ENCODE results near the gene EFCAB6.

EFCAB6 gene

DNA sequence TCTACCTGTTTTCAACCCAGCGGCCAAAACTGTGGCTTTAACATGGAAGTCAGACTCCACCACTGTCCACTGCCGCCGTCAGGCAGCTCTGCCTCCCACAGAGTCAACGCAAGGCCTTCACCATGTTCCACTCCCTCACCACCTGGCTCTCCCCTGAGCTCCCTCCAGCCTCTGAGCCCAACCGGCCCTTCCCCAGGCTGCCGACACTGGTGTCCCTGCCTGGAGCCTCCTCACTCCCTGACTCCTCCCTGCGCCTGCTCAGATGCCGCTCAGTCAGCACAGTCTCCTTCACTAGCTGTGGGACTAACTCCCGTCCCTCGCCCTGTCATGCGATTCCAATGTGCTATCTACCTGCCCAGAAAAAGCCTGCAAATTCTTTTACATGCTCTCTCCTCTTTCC is 33.9 kb upstream of the EFCAB6 start:
- no peak for DNase-seq

DNA sequence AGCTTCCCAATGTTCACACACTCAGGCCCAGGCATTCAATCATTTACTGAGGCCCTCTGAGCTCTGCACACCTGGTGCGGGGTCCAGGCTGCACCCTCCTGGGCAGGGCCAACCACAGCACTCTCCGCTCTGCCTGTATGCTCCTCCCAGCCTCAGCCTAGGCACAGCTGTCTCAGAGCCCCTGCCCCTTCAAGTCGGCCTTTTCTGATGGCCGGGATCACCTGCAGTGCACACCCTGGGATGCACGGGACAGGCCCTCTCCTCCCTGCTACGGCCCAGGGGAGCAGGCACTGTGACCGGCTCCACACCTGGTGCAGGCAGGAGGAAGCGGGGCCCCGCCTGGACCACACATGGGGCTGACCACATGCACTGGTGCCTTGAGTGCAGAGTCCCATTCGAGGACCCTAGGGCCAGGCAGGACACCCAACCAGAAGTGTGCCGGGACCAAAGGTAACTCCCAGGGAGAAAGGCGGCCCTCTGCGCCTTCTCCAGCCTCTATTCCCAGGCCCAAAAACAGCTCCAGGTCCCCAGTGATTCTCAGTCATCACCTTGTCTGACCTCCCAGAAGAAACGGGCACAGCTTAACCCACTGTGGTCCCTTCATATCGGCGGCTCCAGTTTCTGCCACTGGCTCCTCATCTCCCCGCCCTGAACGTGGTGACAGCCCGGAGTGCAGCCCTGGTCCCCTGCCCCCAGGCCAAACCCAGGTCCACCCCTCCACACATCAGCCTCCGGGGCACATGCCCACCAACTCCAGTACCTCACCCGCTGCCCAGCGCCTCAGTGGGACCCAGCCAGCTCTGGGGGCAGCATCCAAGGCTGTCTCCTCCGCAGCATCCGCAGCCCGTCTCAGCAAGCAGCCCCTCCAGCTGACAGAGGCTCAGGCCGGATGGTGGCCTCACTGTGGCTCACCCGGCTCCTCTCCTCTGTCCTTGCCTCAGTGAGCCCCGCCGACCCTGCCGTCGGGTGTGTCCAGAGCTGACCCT is 32.7 kb upstream of the EFCAB6 start:
- DNase-seq: no peak

DNA sequence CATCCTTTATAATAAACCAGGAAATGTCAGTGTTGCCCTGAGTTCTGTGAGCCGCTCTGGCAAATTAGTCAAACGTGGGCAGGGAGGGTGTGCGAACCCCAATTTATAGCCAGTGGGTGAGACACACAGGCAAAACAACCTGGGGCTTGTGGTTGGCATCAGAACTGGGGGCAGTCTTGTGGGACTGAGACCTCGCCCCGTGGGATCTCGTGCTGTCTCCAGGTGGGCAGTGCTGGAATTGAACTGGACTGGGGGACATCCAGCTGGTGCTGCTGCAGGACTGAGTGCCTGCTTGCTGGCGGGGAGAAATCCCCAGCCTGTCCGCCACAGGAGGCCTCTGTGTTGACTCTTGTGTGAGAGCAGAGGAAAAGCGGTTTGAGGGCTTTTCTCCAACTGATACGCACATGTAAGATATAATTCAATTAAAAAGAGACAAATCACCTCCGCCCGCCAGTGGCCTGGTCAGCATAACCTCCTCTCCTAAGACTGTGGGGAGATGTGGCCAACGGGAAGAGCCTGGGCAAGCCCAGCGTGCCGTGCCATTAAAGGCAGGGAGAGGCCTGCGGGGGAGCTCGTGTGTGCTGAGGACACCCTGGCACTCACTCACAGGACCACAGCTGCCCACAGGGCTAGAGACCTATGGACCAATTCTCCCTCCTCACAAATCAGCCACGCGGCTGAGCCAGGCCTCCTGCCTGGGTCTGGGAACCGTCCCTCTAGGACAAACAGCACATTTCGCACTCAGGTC is 31.9 kb upstream of the EFCAB6 start:
- DNase-seq: no peak

DNA sequence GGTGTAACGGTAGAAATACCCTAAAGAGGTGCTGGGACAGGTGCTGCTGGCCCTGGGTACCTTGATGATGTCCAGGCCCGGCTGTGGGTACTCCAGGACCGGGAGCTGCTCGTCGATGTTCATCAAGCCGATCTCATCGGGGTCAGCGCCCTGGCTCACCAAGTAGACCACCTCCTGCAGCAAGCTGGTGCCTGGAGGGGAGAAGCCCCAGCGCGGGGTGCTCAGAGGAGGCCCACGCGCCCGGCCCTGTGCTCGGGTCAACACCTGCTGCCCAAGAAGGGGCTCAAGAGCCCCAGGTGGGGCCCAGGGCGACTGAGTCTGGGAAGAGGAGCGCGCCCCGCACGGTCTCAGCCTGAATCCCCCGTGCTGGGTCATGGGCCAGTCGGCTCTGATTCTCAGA is 29.6 kb upstream of the EFCAB6 start:
- no peak for DNase-seq

DNA sequence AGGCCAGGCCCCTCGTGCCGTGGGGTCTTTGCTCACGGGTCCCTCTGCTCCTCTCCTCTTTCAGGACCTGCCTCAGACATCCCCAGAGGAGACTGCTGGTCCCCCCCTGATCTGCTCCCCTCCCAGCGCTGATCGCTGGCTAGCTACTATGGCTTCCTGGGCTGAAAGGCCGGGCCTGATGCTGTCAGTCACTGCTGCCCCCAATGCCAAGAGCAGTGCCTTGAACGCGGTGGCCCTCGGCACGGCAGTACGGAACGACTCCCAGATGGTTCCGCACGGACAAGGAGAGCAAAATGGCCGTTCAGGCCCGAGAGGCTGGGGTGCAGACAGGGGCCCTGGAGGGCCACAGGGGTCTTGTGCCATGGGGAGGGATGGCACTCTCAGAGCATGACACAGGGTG is 28.7 kb upstream of the EFCAB6 start:
- no peak for DNase-seq

DNA sequence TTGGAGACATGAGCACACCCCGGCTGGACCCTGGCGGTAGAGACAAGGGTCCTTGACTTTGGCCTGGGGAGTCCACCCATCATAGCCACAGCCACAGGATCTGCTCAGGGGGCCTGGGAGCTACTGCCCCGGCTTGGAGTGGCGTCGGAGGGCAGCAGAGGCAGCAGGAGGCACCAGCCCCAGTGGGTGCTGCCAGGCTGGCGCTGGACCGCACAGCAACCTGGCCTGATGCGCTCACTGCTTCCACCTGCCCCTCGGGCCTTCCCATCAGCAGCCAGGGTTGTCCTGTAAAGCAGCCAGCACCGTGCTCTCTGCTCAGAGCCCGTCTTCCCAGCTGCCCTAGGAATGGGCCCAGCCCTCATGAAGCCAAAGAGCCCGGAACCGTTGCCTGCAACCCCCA is 28.3 kb upstream of the EFCAB6 start:
- no peak for DNase-seq

DNA sequence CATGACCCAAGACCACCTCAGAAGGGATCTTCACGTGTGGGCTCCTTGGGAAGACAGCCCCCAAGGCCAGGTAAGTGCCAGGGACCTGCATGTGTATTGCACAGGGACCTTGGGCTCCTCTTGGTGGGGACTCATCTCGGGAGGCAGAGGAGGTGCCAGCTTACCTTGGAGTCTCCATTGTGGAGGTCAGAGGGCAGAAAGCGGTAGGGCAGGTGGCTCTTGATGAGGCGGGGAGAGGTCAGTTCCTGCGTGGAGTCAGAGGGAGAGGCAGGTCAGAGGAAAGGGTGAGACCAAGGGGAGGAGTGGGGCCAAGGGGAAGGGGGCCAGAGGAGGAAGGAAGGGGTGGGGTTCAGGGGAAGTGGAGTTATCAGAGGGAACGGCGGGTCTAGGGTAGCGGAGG is 27.7 kb upstream of the EFCAB6 start:
- DNase-seq: no peak

DNA sequence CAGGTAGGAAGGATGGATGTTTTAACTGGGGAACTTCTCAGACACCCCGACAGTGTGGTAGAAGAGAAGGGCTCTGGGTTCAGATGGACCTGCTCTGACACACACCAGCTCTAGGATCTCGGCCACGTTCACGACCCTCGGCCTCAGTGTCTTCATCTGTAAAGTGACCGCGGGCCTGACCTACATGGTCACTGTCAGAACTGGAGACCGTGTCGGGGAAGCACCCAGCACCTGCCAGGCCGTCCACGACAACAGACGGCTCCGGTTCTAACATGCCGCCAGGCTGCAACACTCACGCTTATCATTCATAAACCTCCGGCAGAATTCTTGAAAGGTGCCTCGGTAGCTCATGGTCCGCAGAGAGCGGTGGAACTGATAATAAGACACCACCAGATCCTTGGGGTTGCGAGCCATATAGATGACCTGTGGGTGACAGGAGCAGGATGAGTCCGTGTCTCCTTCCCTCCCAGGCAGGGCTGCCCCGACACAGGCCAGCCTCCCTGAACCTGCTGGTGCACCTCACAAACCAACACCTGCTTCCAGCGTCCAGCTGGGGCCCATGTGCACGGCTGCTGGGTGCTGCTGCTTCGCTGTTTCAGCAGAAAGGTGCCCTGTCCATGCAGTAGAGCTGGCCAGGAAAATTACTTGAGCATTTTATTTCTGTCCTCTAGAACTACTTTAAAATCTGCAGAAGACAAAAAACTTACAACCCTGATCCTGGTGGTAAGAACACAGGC is 26.6 kb upstream of the EFCAB6 start:
- DNase-seq: no peak

DNA sequence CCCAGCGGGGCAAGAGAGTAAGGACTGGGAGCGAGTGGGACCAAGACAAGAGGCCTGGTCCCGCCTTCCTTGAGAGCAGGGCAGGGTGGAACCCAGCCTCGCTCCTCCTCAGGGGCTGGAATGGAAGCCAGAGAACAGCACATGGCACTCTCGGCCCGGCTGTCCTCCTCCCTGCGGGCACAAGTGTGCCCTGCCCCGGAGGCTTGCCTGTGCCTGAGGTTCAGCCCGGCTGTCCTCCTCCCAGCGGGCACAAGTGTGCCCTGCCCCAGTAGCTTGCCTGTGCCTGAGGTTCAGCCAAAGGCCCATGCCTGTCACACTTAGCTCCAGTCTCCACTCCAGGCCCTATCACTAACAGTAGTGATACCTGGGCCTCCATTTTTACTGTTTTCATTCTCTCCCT is 26.1 kb upstream of the EFCAB6 start:
- no peak for DNase-seq

DNA sequence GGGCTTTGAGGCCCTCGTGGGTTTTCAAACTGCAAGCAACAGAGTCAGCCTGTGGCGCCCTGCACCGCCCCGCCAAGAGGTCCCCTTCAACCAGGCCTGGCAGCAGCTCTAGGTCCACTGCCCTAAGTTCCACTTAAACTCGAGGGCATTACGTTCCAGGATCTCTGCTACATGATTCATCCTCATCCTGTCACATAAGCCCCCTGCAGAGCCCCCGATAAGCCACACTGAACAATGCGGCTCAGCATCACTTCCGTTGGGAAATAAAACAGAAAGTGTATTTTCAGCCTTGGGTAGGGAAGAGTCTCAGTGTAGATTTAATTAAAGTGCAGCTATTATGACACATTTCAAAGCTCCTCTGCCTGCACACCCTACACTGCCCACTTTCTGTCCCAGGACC is 25.6 kb upstream of the EFCAB6 start:
- no peak for DNase-seq

DNA sequence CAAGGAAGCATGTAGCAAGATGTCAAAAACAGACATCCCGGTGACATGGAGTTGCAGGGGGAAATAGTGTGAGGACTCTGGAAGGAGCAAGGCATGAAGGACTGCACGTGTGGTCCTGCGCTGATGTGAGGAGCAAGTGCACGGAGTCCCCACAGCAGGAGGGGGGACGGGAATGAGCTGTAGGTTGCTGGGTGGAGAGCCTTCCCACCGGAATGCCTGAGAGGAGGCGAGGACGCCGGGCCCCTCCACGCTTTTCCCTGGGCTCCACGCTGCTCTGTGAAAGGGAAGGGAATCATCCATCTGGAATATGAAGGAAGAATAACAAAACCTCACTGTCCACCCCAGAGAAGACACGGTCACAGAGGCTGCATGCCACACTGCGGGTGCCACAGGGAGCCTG is 23.6 kb upstream of the EFCAB6 start:
- no peak for DNase-seq

DNA sequence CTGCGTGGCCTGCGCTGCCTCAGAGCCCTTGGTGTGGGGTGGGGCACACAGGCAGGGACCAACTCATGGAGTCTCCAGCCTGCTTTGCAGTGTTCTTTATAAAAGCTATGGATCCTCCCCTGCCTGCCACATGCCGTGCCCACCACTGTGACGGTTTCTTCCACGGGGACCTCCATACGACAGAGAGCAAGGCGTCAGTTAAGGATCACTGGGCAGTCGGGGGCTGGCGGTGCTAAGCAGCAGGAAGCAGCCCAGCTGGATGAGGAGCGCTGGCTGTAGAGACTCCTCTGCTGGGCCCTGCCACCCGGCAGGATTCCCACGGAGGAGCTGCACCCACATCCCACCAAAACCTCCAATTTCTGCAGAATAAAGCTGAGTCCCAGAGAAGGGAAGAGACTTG is 23.1 kb upstream of the EFCAB6 start:
- no peak for DNase-seq

DNA sequence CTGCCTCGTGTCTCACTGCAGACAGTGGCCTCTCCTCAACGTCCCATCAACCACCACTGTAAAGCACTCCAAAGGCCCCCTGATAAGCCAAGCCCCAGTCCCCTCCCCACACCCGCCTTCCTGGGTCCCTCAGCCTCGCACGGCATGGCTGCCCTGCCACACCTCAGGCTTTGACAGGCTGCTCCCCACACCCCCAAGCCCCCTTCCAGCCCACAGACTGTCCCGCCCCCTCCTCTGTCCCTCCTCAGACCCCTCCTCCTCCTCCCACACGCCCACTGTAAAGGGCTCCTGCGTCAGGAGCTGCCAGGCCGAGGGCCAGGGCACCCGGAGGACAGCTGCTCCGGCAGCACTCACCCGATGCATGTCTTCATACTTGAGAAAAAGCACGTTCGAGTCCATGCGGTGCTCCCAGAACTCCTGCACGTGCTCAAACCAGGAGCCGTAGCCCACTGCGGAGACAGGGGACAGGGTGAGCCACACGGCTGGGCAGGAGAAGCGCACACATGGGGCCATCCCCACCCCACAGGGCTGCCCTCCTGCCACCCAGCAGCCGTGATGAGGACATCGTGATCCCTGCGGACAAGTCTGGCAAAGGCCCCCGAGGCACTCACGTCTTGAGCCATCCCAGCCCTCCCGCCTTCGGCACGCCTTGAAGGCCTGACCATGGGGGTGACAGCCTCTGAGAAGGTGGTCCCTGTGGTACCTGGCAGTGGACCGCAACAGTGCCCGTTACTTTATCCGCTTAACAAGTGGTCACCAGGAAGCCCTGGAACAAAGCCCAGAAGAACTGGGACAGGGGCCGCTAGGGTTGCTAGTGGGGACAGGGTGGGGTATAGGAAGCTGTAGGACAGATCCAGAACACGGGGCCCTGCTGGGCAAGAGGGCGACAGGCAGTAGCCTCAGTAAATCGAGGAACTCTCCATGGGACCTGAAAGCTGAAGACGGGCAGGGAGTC is 21.5 kb upstream of the EFCAB6 start:
- no peak for DNase-seq

DNA sequence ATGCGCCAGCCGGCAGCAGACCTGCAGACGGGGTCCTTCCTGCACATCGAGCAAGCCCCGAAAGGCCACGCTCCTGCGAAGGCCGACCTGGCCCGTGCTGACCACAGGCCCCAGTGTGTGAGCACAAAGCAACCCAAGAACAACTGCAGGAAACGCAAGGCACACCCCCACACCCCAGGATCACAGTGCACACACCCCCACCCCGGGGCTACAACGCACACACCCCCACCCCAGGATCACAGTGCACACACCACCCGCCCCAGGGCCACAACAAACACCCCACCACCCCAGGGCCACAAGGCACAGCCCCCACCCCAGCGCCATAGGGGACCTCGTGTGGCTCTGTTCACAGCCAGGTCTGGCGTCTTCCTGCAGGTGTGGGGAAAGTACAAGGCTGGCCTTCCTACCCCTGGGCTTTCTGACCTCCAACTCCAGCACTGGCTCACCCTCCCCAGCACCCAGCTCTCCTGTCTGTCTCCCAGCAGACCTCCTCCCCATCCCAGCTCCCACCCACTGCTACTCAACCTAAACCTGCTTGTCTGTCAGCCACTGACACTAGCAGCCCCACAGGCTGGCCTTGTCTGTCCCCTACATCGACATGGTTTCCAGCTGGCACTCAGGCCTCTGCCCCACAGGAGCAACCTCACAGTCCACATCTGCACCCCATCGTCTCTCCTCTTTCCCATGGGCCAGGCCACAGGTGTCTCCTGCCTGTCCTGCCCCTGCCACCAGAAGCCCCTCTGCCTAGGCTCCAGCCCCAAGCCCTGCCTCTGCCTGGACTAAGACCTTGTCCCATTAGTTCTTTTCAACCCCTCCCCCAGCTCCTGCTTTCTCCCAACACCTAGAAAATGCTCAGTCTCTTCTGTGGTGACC is 20.5 kb upstream of the EFCAB6 start:
- no peak for DNase-seq

DNA sequence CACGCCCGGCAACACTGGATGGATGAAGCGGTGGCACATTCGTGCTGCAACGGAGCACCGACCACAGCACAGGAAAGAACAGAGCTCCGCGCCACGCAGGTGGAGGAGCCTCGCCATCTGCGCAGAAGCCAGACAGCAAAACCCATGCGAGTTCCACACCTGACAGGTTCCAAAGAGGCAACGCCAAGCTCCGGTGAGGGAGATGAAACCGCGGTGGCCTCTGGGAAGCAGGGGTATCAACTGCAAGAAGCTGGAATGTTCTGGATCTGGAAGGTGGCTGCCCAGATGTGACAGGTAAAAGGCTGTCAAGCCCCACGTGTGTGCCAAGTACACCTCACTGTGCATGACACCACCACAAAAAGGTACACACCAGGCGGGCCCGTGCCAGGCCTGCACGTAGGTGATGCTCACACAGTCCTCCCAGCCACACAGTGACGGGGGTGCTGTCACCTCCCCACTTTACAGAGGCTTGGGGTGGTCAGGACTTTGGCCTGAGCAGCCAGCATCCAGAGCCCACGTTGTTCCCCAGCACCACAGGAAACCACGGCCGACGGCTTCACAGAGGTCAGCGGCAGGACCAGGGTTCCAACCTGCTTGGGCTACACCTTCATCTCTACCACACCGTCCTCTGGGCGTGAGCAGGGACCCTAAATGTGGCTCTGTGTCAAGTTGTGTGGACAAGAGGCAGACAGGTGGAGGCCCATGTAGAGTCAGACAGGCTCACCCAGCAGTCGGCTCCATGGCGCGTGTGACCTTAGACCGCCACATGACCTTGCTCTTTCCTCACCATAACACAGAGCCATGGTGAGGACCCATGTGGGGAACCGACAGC is 19.7 kb upstream of the EFCAB6 start:
- no peak for DNase-seq

DNA sequence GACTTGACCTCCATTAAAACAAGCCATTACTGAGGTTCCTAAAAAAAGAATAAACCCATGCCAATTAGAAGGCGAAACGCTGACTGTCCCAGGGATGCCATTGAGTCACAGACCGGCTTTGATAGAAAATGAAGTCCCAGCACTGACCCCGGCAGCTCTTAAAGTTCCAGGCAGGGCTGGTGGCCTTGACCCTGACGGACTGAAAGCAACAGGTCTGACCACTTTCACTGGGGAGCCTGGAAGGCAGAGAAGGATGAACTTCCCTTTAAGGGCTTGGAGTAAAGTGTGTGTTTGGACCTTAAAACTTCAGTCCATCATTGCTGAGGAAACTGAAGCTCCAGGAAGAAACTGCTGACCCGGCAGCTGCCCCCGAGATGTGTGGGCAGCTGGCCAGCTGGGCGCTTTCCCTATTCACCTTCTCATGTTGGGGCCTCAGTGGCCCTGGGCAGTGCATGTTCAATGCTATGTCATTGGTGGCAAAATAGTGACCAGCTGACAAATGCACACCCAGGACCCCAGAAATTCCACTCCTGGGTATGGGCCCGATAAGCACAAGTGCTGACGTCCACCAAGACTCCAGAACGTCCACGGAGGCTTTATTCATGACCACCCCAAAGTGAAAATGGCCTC is 18.9 kb upstream of the EFCAB6 start:
- no peak for DNase-seq

DNA sequence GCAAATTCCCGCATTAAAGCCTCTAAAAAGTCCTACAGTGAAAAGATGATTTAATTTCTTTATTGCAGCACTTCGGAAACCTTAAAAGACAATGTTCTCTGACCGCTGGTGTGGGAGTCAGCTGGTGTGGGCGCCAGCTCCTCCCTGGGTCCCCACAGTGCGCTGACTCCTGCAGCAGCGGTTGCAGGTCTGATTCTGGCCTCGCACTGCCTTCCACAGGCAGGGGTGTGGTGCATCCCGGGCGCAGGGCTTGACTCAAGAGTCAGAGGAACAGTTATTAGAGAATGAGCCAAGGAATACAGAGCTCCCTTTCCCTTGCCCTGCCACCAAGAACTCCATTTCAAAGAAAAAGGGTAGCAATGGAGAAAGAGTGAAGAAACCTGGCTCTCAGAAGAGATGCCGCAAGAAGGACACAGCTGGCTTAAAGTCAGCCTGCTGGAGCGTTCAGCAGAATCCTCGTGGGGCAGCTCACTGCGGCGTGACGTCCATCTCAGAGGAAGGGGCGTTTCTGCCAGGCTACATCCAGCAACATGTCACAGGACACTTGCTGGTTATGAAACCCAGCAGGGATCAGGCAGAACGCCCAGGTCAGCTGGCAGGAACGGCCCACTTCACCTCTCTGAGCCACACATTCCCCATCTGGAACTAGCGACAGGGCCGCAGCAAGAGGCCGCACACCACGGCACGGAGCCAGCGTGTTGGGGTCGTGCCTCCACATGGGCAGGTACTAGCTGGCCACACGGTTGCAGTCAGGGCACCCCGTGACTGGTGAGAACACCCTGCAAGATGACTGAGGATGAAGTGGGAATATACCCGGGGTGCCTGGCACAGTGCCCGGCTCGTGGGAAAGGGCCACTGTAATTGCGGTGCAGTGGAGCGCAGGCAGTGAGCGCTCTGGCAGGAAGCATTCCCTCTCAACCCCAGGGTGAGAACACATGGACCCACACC is 18.1 kb upstream of the EFCAB6 start:
- DNase-seq: no peak

DNA sequence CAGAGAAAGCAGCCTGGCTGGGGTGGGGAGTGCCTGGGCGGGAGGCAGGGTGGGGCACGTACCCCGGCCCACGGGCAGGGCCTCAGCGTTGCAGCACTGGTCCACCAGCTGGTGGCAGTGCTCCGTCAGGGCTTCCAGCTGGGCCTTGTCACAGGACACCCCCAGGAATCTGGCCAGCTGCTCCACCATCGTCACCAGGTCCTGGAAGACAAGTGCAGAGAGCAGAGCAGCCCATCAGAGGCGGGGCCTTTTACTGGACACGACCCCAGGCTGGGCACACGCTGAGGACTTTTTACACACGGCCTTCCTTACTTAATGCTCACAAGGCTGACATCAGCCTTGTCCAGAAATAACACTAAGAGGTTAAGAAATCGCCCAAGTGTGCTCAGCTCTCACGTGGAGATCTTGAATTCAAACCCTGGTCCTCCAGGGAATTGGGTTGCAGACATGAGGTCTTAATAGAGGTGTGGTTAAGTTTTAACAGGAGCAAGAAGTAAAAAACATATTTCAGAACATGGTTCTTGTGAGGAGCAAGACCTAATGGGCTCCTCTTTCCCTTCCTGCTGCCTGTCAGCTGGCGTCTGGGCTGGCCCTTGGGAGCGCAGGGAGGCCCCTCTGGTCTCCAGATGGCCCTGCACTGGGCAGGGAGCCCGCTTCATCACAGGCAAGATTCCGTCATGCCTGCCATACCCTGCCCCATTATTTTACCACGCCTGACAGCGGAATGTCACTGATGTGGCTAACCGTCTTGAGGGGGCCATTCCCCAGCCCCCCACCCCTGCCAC is 17.1 kb upstream of the EFCAB6 start:
- peak; percentile 59 for DNase-seq
